ENCODE data around the gene DCTN2. TPM values are rescaled to one million over a fixed set of nuclear protein-coding genes. Genes with fewer than 3 reads are reported as not detected.
"Not testable (repeated sequence)": the region's sequence is repeated elsewhere in the genome, so short reads cannot be mapped to it uniquely, and the experiment has no call there.

DCTN2 gene
- total and polyA plus RNA-seq, 2 donors (not counting 3 experiments of a cell fraction or from before 2014, with no cell fraction given) = 146 to 161 TPM

- Histone ChIP-seq H3K79me2 (ENCODE audit: control insufficient read depth, insufficient read depth, low read length) (peaks cover 20% of the 10 kb centered on the region), H3K4me3 (replicated peaks in 1 of 3; ENCODE audit: insufficient read depth in 1 of 3, low read depth in 1 of 3, low read length in 3 of 3) (no peak overlapping the region), H3K9me3 (replicated peaks; ENCODE audit: control insufficient read depth, insufficient read depth, low read length) (no peaks in the 10 kb centered on the region), H3K36me3 (ENCODE audit: control insufficient read depth in 2 of 2, extremely low read depth in 1 of 2, insufficient read depth in 2 of 2, low read length in 2 of 2) (peaks cover 34 to 45% of the 10 kb centered on the region in 2 experiments), H3K27me3 (ENCODE audit: control insufficient read depth in 2 of 2, insufficient read depth in 2 of 2, low read length in 2 of 2) (no peaks in the 10 kb centered on the region), H3K4me1 (ENCODE audit: control insufficient read depth, extremely low read depth, insufficient read depth, low read length) (peaks cover 23% of the 10 kb centered on the region), H4K20me1 (replicated peaks; ENCODE audit: control insufficient read depth, extremely low read depth, insufficient read depth, low read length) (no peaks in the 10 kb centered on the region), H2AFZ (ENCODE audit: low read depth, low read length) (no peak overlapping the region), H3K9me1 (replicated peaks; ENCODE audit: control insufficient read depth, extremely low read depth, insufficient read depth, low read length) (no peaks in the 10 kb centered on the region), H3K27ac (ENCODE audit: insufficient read depth, low read depth, low read length) (no peak overlapping the region), H3K9ac (replicated peaks; ENCODE audit: extremely low read depth, insufficient read depth, low read length) (no peak overlapping the region), H3K4me2 (ENCODE audit: insufficient read depth, low read length) (no peak overlapping the region)
- DNase-seq (ENCODE audit: low read depth, low spot score) (no peak), FAIRE-seq (no peak)
- intact Hi-C loops (cut with micrococcal nuclease) (no loop called here), dilution Hi-C loops (cut with MboI; ENCODE audit: extremely low pct_ligation_motif_present, low sequenced_read_pairs) (no loop called here)
- CTCF ChIA-PET = no interaction called here
- no TSS peak for BruUV-seq (replicated peaks)
- TF ChIP-seq POLR2AphosphoS5 (IDR thresholded peaks at IDR 0.05; ENCODE audit: insufficient read depth, low read depth, low read length) (no peak), CTCF (IDR thresholded peaks at IDR 0.05; ENCODE audit: extremely low read depth in 1 of 2, insufficient read depth in 1 of 2, low read depth in 1 of 2, low read length in 2 of 2) (no peak), MAX (IDR thresholded peaks at IDR 0.05; ENCODE audit: insufficient read depth, insufficient read length) (no peak), JUN (IDR thresholded peaks at IDR 0.05; ENCODE audit: borderline replicate concordance, insufficient read depth, insufficient read length, low read depth) (no peak), EZH2 (IDR thresholded peaks at IDR 0.05; ENCODE audit: borderline replicate concordance, low read depth, low read length, severe bottlenecking) (no peak), POLR2A (IDR thresholded peaks at IDR 0.05; ENCODE audit: low read depth, low read length) (no peak), GATA2 (IDR thresholded peaks at IDR 0.05; ENCODE audit: insufficient read depth, insufficient read length, low read depth, low read length) (no peak), FOS (IDR thresholded peaks at IDR 0.05; ENCODE audit: borderline replicate concordance, insufficient read depth, low read length) (no peak), MYC (IDR thresholded peaks at IDR 0.05; ENCODE audit: low read depth, low read length) (no peak)
- POLR2A ChIA-PET = interaction anchor here (1.0 kb wide), 1 partner anchor 22 kb away, joined by 10 read pairs; no protein-coding TSS in a partner anchor
Observed at GRCh38 chr12:57514720-57515407, 32.1 kb downstream of the DCTN2 start.

- intact Hi-C loops (cut with micrococcal nuclease); POLR2A ChIA-PET; DNase-seq (ENCODE audit: low read depth, low spot score); H3K9me3 ChIP-seq (replicated peaks; ENCODE audit: control insufficient read depth, insufficient read depth, low read length); H3K4me3 ChIP-seq (replicated peaks in 1 of 3; ENCODE audit: insufficient read depth in 1 of 3, low read depth in 1 of 3, low read length in 3 of 3); FAIRE-seq; BruUV-seq (replicated peaks); H3K9ac ChIP-seq (replicated peaks; ENCODE audit: extremely low read depth, insufficient read depth, low read length); H4K20me1 ChIP-seq (replicated peaks; ENCODE audit: control insufficient read depth, extremely low read depth, insufficient read depth, low read length); H3K27me3 ChIP-seq (ENCODE audit: control insufficient read depth in 2 of 2, insufficient read depth in 2 of 2, low read length in 2 of 2); H3K9me1 ChIP-seq (replicated peaks; ENCODE audit: control insufficient read depth, extremely low read depth, insufficient read depth, low read length); H3K27ac ChIP-seq (ENCODE audit: insufficient read depth, low read depth, low read length); H3K4me2 ChIP-seq (ENCODE audit: insufficient read depth, low read length); H2AFZ ChIP-seq (ENCODE audit: low read depth, low read length); dilution Hi-C loops (cut with MboI; ENCODE audit: extremely low pct_ligation_motif_present, low sequenced_read_pairs): not testable (repeated sequence)
- CTCF ChIA-PET = interaction anchor here (1.5 kb wide), 1 partner anchor 11 kb away, joined by 4 read pairs; no protein-coding TSS in a partner anchor
- peaks cover 38 to 49% of the 10 kb centered on the region in 2 experiments for H3K36me3 ChIP-seq (ENCODE audit: control insufficient read depth in 2 of 2, extremely low read depth in 1 of 2, insufficient read depth in 2 of 2, low read length in 2 of 2)
- peaks cover 14% of the 10 kb centered on the region for H3K79me2 ChIP-seq (ENCODE audit: control insufficient read depth, insufficient read depth, low read length)
- H3K4me1 ChIP-seq (ENCODE audit: control insufficient read depth, extremely low read depth, insufficient read depth, low read length) = peaks cover 21% of the 10 kb centered on the region
Observed at GRCh38 chr12:57514246-57514645, 32.7 kb downstream of the DCTN2 start.

Data from endothelial cell of umbilical vein (primary cell).